Transverse colon (tissue), 4 donors: Measurements from ENCODE around the gene MRC1. TPM values are rescaled to one million over a fixed set of nuclear protein-coding genes. Genes with fewer than 3 reads are reported as not detected.
A peak's percentile ranks its signal among the peaks of the same experiment; 100 is the strongest.

Experiments
- DNase-seq: peaks from one replicate; pipeline ENCODE4 v3.0.0-alpha.2; 2019
- H3K27ac ChIP-seq, 4 donors: fragments of 200-600 bp; sonication (generic); 2 replicates each; pipeline ENCODE4 v1.5.1; 2016 to 2018; ENCODE audit warnings: inconsistent platforms in 4 of 4
- H3K27me3 ChIP-seq: fragments of 200-600 bp; sonication (generic); 2 replicates; pipeline ENCODE4 v1.5.1; 2017; ENCODE audit warnings: inconsistent platforms
- H3K36me3 ChIP-seq, 4 donors: fragments of 200-600 bp; sonication (generic); 2 replicates each; pipeline ENCODE4 v1.5.1; 2017 to 2019; ENCODE audit warnings: inconsistent platforms in 4 of 4
- H3K4me1 ChIP-seq, 4 donors: fragments of 200-600 bp; sonication (generic); 2 replicates each; pipeline ENCODE4 v1.5.1; 2017 to 2020; ENCODE audit warnings: inconsistent platforms in 4 of 4
- H3K4me3 ChIP-seq, 4 donors: fragments of 200-600 bp; sonication (generic); 1 replicate in 1 of 4; 2 replicates in 3 of 4; pipeline versions ENCODE4 v1.5.1 to v1.6.1; 2017 to 2019; ENCODE audit warnings: inconsistent platforms in 4 of 4
- H3K9me3 ChIP-seq, 2 donors: fragments of 200-600 bp; sonication (generic); 2 replicates each; pipeline ENCODE4 v1.5.1; 2017 to 2019; ENCODE audit warnings: inconsistent platforms in 2 of 2
- CTCF ChIP-seq, 5 experiments: fragments of 200-600 bp in 3 of 5; fragments of 450-650 bp in 2 of 5; sonication (generic) in 3 of 5; IDR thresholded peaks; 1 replicate in 2 of 5; 2 replicates in 3 of 5; pipeline ENCODE4 v1.5.1; 2016 to 2017; ENCODE audit warnings: antibody characterized with exemption in 5 of 5, inconsistent platforms in 3 of 5, mild to moderate bottlenecking in 2 of 5, moderate library complexity in 1 of 5
- EP300 ChIP-seq: sonication (generic); formaldehyde crosslinking; IDR thresholded peaks from one replicate; pipeline ENCODE4 v1.6.1; 2017; ENCODE audit warnings: antibody characterized with exemption, low read depth
- POLR2A ChIP-seq: fragments of 450-650 bp; IDR thresholded peaks from one replicate; pipeline ENCODE4 v1.6.1; 2016; ENCODE audit warnings: antibody characterized with exemption, mild to moderate bottlenecking, moderate library complexity
- POLR2AphosphoS5 ChIP-seq, 3 donors: sonication (generic); formaldehyde crosslinking; IDR thresholded peaks; one replicate each; pipeline ENCODE4 v1.6.1; 2016; ENCODE audit warnings: antibody characterized with exemption in 3 of 3
- WGBS, 2 donors: methylation state at CpG; one replicate each; pipeline ENCODE4 v1.1.5; 2018; ENCODE audit warnings: low coverage in 1 of 2; 5-methylcytosine and 5-hydroxymethylcytosine counted together
- in situ Hi-C, 4 donors: fragments of 200-750 bp; cut with MboI; loops; one replicate each; pipeline versions ENCODE4 v1.15.0 to v1.15.1; 2017; ENCODE audit warnings: low sequenced_read_pairs in 3 of 4, low pct_ligation_motif_present in 1 of 4, low pct_unique_long_range_greater_than_20kb in 1 of 4
- intact Hi-C: fragments of 100-400 bp; cut with DNase I; formaldehyde crosslinking; loops from one replicate; pipeline ENCODE4 v1.15.1; 2023; ENCODE audit warnings: low total_unique reads
- total RNA-seq, 4 donors: library from RNA; depleted of rRNA; stranded (reverse); fragments of >200 nt; gene quantifications; one replicate each; pipeline ENCODE4 v1.1.0, GENCODE V29; 2016

Gene MRC1
- total RNA-seq, 4 donors from 2014 or later: 2.8 to 22.1 (median 15.2) TPM

DNA sequence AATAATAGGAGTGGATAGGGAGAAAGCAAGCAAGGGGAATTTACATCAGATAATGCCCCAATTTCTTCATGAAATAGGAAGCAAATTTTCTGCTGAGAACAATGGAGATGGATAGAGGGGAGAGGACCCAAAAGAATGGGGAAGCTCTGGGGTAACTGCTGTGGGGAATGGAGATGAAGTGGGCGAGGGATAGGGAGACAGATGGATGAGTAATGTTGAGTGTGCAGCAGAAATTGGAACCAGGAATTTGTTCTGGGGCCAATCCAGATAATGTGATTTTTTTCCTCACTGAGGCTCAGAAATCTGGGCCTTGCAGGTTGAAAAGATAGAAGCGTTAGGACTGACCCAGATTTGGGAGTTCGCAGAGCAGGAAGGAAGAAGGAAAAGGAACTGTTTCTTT lies 24.5 kb upstream of the MRC1 start:
- in situ Hi-C loops (no loop called here), intact Hi-C loops (no loop called here)
- no peaks in the 10 kb centered on the region for H3K9me3 ChIP-seq
- 63 to 78% methylated on average over 3 of the region's 3 CpGs for WGBS, 2 donors
- H3K27me3 ChIP-seq: no peaks in the 10 kb centered on the region
- peak overlapping the region in 2 of 4 donors; percentile 15 to 35 for H3K27ac ChIP-seq
- TF ChIP-seq EP300 (no peak), CTCF (IDR thresholded peaks at IDR 0.05) (no peak), POLR2A (no peak), POLR2AphosphoS5 (IDR thresholded peaks at IDR 0.05) (no peak)
- H3K4me1 ChIP-seq: peaks cover 0 to 11% (median 5%) of the 10 kb centered on the region in 4 donors
- no peak for DNase-seq
- H3K4me3 ChIP-seq: no peak overlapping the region
- peaks cover 0 to 5% (median 0%) of the 10 kb centered on the region in 4 donors for H3K36me3 ChIP-seq

- intact Hi-C loops (no loop called here), in situ Hi-C loops (no loop called here)
- no peak for TF ChIP-seq POLR2A
- no peak for TF ChIP-seq CTCF (IDR thresholded peaks at IDR 0.05)
- no peak for TF ChIP-seq EP300
- TF ChIP-seq POLR2AphosphoS5 (IDR thresholded peaks at IDR 0.05): no peak
- H3K4me1 ChIP-seq: peaks cover 0 to 11% (median 5%) of the 10 kb centered on the region in 4 donors
- peak overlapping the region in 3 of 4 donors; percentile 11 to 35 (median 20) for H3K27ac ChIP-seq
- WGBS, 2 donors: 77 to 84% methylated on average over 5 of the region's 5 CpGs
- H3K4me3 ChIP-seq: no peak overlapping the region
- H3K36me3 ChIP-seq: peaks cover 0 to 5% (median 0%) of the 10 kb centered on the region in 4 donors
- no peaks in the 10 kb centered on the region for H3K27me3 ChIP-seq
- DNase-seq: no peak
- no peaks in the 10 kb centered on the region for H3K9me3 ChIP-seq
Observed at GRCh38 chr10:17785276-17785930, 23.7 kb upstream of the MRC1 start.

DNA sequence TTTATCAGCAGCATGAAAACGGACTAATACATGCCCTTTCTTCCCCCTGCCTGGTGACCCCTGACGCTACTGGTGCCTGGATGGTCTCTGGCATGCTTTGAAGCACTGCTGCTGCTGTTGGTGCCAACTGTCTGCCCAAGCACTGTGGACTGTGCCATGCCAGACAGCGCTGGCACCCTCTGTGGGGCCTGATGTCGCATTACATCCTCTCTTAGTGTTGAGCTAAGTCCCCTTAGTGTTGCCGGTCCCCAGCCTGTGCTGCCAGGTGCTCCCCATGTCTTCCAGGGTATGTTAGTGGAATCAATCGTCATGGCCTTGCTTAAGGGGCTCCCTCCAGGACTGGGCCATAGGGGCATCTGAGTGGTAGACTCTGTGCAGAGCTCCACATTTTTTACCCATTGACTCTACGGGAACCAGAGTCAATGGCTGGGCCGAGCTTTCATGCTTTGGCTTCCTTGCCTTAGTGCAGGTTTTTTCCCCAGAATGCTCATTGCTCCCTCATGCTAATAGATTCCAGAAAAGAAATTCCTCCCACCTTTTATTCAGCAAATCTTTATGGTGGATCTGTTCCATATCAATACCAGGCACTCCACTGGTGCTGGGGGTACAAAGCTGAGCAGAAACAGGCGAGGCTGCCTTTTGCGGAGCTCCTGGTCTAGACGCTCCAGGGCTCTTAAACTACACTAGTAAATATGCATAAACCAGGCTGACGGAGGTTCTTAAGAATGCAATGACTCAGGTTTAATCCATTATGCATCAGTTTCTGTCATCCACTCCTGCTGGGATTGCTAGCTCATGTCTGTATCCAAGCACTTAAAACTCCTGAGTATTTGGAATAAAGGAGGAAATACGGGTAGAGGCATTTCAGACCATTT lies 21.8 kb upstream of the MRC1 start:
- Histone ChIP-seq H3K36me3 (peaks cover 0 to 5% (median 0%) of the 10 kb centered on the region in 4 donors), H3K27ac (no peak overlapping the region), H3K4me3 (no peak overlapping the region), H3K4me1 (peaks cover 0 to 20% (median 5%) of the 10 kb centered on the region in 4 donors), H3K9me3 (no peaks in the 10 kb centered on the region), H3K27me3 (no peaks in the 10 kb centered on the region)
- intact Hi-C loops (no loop called here), in situ Hi-C loops (no loop called here)
- no peak for TF ChIP-seq EP300
- no peak for TF ChIP-seq CTCF (IDR thresholded peaks at IDR 0.05)
- TF ChIP-seq POLR2A: no peak
- TF ChIP-seq POLR2AphosphoS5 (IDR thresholded peaks at IDR 0.05): no peak
- WGBS, 2 donors: 40 to 84% methylated on average over 4 to 13 of the region's 13 CpGs
- no peak for DNase-seq

GRCh38 chr10:17788646-17789045 lies 20.5 kb upstream of the MRC1 start:
- no peaks in the 10 kb centered on the region for H3K27me3 ChIP-seq
- DNase-seq: no peak
- in situ Hi-C loops (no loop called here), intact Hi-C loops (no loop called here)
- TF ChIP-seq CTCF (IDR thresholded peaks at IDR 0.05) (no peak), POLR2A (no peak), EP300 (no peak), POLR2AphosphoS5 (IDR thresholded peaks at IDR 0.05) (no peak)
- no peak overlapping the region for H3K27ac ChIP-seq
- 65 to 85% methylated on average over 2 of the region's 2 CpGs for WGBS, 2 donors
- no peak overlapping the region for H3K4me3 ChIP-seq
- peaks cover 0 to 5% (median 0%) of the 10 kb centered on the region in 4 donors for H3K36me3 ChIP-seq
- H3K9me3 ChIP-seq: no peaks in the 10 kb centered on the region
- H3K4me1 ChIP-seq: peaks cover 0 to 26% (median under 1%) of the 10 kb centered on the region in 4 donors
